Adrenal gland (tissue), 5 donors: ENCODE results near the gene ELF5.

Experiments
- POLR2A ChIP-seq, 2 donors: fragments of 450-650 bp; IDR thresholded peaks; one replicate each; pipeline ENCODE4 v1.6.1; 2017; ENCODE audit warnings: antibody characterized with exemption in 2 of 2, mild to moderate bottlenecking in 2 of 2, moderate library complexity in 1 of 2
- TF ChIP-seq, protein P1 (sequence below), 6 experiments: fragments of 450-650 bp in 4 of 6; fragments of 200-600 bp in 2 of 6; sonication (generic) in 1 of 6; IDR thresholded peaks; 1 replicate in 5 of 6; 2 replicates in 1 of 6; pipeline versions ENCODE4 v1.5.1 to v1.8.0; 2016 to 2021; ENCODE audit warnings: antibody characterized with exemption in 6 of 6, mild to moderate bottlenecking in 2 of 6, moderate library complexity in 1 of 6
- donor health status: DM: no; HTN: no; CAD: no.

DNA sequence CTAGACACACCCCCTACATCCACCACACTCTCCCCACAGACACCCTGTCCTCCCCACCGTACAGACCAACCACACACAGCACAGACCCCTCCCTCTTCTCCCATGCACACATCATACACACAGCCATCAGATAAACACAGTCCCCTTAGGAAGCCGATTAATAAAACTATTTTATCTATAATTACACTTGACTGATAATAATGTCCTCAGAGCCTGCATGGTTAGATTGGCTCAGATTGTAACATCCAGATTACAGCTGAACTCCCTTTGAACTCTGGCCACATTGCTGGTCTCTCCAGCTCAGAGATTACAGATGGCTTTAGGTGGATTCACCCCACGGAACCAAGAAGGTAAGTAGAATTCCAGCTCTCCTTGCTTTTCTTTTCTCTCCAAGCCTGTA, 9.5 kb upstream of the ELF5 start:
- TF ChIP-seq, protein P1, sequence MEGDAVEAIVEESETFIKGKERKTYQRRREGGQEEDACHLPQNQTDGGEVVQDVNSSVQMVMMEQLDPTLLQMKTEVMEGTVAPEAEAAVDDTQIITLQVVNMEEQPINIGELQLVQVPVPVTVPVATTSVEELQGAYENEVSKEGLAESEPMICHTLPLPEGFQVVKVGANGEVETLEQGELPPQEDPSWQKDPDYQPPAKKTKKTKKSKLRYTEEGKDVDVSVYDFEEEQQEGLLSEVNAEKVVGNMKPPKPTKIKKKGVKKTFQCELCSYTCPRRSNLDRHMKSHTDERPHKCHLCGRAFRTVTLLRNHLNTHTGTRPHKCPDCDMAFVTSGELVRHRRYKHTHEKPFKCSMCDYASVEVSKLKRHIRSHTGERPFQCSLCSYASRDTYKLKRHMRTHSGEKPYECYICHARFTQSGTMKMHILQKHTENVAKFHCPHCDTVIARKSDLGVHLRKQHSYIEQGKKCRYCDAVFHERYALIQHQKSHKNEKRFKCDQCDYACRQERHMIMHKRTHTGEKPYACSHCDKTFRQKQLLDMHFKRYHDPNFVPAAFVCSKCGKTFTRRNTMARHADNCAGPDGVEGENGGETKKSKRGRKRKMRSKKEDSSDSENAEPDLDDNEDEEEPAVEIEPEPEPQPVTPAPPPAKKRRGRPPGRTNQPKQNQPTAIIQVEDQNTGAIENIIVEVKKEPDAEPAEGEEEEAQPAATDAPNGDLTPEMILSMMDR (IDR thresholded peaks at IDR 0.05): no peak
- no peak for TF ChIP-seq POLR2A (IDR thresholded peaks at IDR 0.05)
